ENCODE measurements around the gene UNC13A. TPM values are rescaled to one million over a fixed set of nuclear protein-coding genes. Genes with fewer than 3 reads are reported as not detected.

UNC13A gene
- total RNA-seq, 2 experiments from 2014 or later: 0.02 to 0.04 TPM

GRCh38 chr19:17658666-17659065, 29.5 kb downstream of the UNC13A start:
- Mint-ChIP-seq H3K4me1 (no peaks in the 10 kb centered on the region), H3K27me3 (peaks cover 3% of the 10 kb centered on the region), H3K9me3 (ENCODE audit: low read depth) (no peaks in the 10 kb centered on the region), H3K4me3 (no peak overlapping the region), H3K36me3 (ENCODE audit: low read depth) (no peaks in the 10 kb centered on the region), H3K27ac (no peak overlapping the region)
- DNase-seq (no peak), ATAC-seq (no peak)
- ChIA-PET CTCF (no interaction called here), POLR2A (interaction anchor here (0.6 kb wide), 1 partner anchor 156 kb away, joined by 9 read pairs; no protein-coding TSS in a partner anchor)
- intact Hi-C loops (cut with DNase I, micrococcal nuclease): no loop called here

DNA sequence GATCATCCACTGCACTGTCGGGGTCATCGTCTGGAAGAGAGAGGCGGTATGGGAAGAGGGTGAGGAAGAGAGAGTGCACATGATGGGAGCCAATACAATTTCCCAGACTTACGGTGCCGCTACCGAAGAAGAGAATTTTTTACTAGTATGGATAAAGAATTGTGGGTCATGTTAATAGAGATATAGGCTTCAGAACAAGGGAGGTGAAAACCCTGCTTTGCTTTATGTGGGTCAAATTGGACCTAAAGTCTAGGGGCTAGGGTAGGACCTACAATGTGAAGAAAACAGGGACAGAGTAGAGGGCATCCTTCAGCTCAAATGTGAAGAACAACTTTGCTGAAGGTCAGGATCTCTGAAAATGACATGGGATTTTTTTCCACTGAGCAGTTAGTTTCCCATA, 29.9 kb downstream of the UNC13A start:
- CTCF ChIA-PET: no interaction called here
- Mint-ChIP-seq H3K4me1 (no peaks in the 10 kb centered on the region), H3K4me3 (no peak overlapping the region), H3K27me3 (peaks cover 3% of the 10 kb centered on the region), H3K36me3 (ENCODE audit: low read depth) (no peaks in the 10 kb centered on the region), H3K9me3 (ENCODE audit: low read depth) (no peaks in the 10 kb centered on the region), H3K27ac (no peak overlapping the region)
- DNase-seq (no peak), ATAC-seq (no peak)
- intact Hi-C loops (cut with DNase I, micrococcal nuclease): no loop called here
- POLR2A ChIA-PET: interaction anchor here (0.6 kb wide), 1 partner anchor 156 kb away, joined by 9 read pairs; no protein-coding TSS in a partner anchor

DNA sequence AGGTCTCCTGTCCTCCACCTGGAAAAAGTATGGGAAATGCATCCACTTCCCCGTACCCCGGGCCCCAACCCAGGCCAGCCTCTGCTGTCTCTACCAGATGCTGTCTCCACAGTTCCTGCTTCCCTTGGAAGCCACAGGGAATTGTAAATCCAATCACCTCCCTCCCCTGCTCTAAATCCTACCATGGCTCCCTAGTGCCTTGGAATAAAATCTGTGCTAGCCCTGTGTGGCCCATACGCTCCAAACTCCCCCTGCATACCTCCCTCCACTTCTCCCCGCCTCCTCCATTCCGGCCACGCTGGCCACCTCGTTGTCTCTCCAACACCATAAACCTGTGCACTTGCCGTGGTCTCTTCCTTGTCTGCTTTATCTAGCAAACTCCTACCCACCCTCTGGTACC, 31.2 kb downstream of the UNC13A start:
- H3K4me3 Mint-ChIP-seq: no peak overlapping the region
- H3K9me3 Mint-ChIP-seq (ENCODE audit: low read depth): no peaks in the 10 kb centered on the region
- H3K27ac Mint-ChIP-seq: no peak overlapping the region
- intact Hi-C loops (cut with DNase I, micrococcal nuclease): no loop called here
- H3K36me3 Mint-ChIP-seq (ENCODE audit: low read depth): no peaks in the 10 kb centered on the region
- peaks cover 3% of the 10 kb centered on the region for H3K27me3 Mint-ChIP-seq
- POLR2A ChIA-PET: no interaction called here
- no peaks in the 10 kb centered on the region for H3K4me1 Mint-ChIP-seq
- DNase-seq (no peak), ATAC-seq (no peak)
- CTCF ChIA-PET: no interaction called here

DNA sequence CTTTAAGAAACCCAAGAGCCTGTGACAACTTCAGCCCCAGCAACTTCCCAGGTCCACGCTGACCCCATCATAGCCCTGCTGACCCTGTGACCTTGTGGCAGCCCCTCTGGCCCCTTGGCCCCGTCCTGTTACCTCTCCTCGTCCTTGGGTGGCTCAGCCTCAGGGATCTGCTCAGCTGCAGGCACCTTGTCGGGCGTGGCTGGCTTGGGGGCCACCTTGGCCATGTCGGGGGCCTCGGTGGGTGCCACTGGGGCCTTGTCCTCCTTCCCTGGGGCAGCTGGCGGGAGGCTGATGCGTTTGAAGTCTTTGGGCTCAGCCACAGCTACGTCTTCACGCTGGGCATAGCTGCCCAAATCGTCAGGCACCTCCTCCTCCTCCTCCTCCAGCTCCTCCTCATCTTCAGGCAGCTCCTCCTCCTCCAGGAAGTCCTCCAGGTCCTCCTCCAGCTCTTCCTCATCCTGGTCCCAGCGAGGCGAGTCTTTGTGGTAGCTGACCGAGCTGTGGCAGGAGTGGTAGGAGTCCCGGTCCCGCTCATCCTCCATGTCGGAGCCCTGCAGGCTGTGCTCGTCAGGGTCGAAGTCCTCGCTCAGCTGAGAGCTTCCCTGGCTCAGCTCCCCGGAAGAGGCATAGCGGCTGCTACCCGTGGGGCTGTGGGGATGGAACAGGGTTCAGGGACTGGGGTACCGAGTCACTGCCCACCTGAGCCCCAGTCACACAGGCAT, 32.2 kb downstream of the UNC13A start:
- DNase-seq: no peak
- Mint-ChIP-seq H3K4me3 (no peak overlapping the region), H3K36me3 (ENCODE audit: low read depth) (no peaks in the 10 kb centered on the region), H3K9me3 (ENCODE audit: low read depth) (no peaks in the 10 kb centered on the region), H3K27me3 (peaks cover 3% of the 10 kb centered on the region), H3K27ac (no peak overlapping the region), H3K4me1 (no peaks in the 10 kb centered on the region)
- ChIA-PET POLR2A (interaction anchor here (0.6 kb wide), 1 partner anchor 29 kb away, joined by 3 read pairs; no protein-coding TSS in a partner anchor), CTCF (no interaction called here)
- ATAC-seq: no peak
- intact Hi-C loops (cut with DNase I, micrococcal nuclease): no loop called here

GRCh38 chr19:17654993-17655392, 33.2 kb downstream of the UNC13A start:
- no peaks in the 10 kb centered on the region for H3K36me3 Mint-ChIP-seq (ENCODE audit: low read depth)
- DNase-seq (peak; percentile 39), ATAC-seq (no peak)
- H3K9me3 Mint-ChIP-seq (ENCODE audit: low read depth): no peaks in the 10 kb centered on the region
- ChIA-PET CTCF (no interaction called here), POLR2A (no interaction called here)
- intact Hi-C loops (cut with DNase I, micrococcal nuclease): no loop called here
- no peaks in the 10 kb centered on the region for H3K4me1 Mint-ChIP-seq
- H3K4me3 Mint-ChIP-seq: no peak overlapping the region
- no peak overlapping the region for H3K27ac Mint-ChIP-seq
- peaks cover 3% of the 10 kb centered on the region for H3K27me3 Mint-ChIP-seq

DNA sequence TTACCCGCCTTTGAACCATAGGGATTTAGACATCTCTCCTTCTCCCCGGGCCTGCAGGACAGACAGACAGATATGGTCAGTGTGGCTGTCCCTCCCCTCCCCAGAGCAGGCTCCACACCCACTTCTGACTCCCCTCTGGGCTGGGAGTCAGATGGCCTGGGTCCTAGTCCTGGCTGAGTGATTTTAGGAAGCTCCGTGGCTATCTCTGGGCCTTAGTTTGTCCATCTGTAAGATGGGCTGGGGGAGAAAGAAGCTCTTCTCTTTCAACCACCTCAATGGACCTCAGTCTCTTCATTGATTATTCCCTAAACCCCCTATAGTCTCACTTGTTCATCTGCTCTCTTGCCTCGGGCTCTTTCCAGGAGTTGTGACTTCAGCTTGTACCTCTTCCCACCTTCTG, 35.5 kb downstream of the UNC13A start:
- H3K4me1 Mint-ChIP-seq: no peaks in the 10 kb centered on the region
- no peak for DNase-seq
- H3K4me3 Mint-ChIP-seq: no peak overlapping the region
- H3K27ac Mint-ChIP-seq: no peak overlapping the region
- no peaks in the 10 kb centered on the region for H3K36me3 Mint-ChIP-seq (ENCODE audit: low read depth)
- H3K27me3 Mint-ChIP-seq: peaks cover 3% of the 10 kb centered on the region
- intact Hi-C loops (cut with DNase I, micrococcal nuclease): no loop called here
- ChIA-PET CTCF (interaction anchor here (0.6 kb wide), 1 partner anchor 298 kb away, joined by 6 read pairs; no protein-coding TSS in a partner anchor), POLR2A (no interaction called here)
- ATAC-seq: no peak
- no peaks in the 10 kb centered on the region for H3K9me3 Mint-ChIP-seq (ENCODE audit: low read depth)

DNA sequence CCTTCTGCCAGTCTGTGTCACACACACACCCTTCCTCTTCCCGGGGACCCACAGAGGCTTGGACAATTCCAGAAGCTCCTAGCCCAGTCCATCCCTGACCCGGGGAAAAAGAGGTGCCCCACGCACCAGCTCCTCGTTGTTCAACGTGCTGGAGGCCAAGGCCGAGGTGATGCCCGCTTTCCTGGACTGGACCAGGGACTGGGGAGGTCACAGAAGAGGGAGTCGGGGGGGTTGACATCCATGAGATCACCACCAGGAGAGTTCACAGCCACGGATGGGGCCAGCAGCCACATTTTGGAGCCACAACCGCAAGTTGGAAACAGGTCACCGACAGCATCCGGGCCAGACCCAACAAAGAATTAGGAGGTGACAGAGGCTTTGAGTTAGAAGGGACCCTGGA, 39.4 kb downstream of the UNC13A start:
- intact Hi-C loops (cut with DNase I, micrococcal nuclease): no loop called here
- H3K36me3 Mint-ChIP-seq (ENCODE audit: low read depth): no peaks in the 10 kb centered on the region
- ATAC-seq (no peak), DNase-seq (no peak)
- ChIA-PET CTCF (no interaction called here), POLR2A (no interaction called here)
- H3K9me3 Mint-ChIP-seq (ENCODE audit: low read depth): no peaks in the 10 kb centered on the region
- no peak overlapping the region for H3K27ac Mint-ChIP-seq
- H3K4me3 Mint-ChIP-seq: no peak overlapping the region
- H3K27me3 Mint-ChIP-seq: peaks cover 7% of the 10 kb centered on the region
- no peaks in the 10 kb centered on the region for H3K4me1 Mint-ChIP-seq

GRCh38 chr19:17648097-17648660, 40.0 kb downstream of the UNC13A start:
- ChIA-PET POLR2A (no interaction called here), CTCF (no interaction called here)
- Mint-ChIP-seq H3K27me3 (peaks cover 7% of the 10 kb centered on the region), H3K4me3 (no peak overlapping the region), H3K27ac (no peak overlapping the region), H3K36me3 (ENCODE audit: low read depth) (no peaks in the 10 kb centered on the region), H3K4me1 (no peaks in the 10 kb centered on the region), H3K9me3 (ENCODE audit: low read depth) (no peaks in the 10 kb centered on the region)
- intact Hi-C loops (cut with DNase I, micrococcal nuclease): no loop called here
- ATAC-seq: no peak
- peak; percentile 31 for DNase-seq

- H3K4me1 Mint-ChIP-seq: no peaks in the 10 kb centered on the region
- DNase-seq (no peak), ATAC-seq (no peak)
- H3K27ac Mint-ChIP-seq: no peak overlapping the region
- CTCF ChIA-PET: interaction anchor here (0.6 kb wide), 2 partner anchors 207 to 252 kb away, joined by 3 to 4 read pairs; no protein-coding TSS in a partner anchor
- H3K36me3 Mint-ChIP-seq (ENCODE audit: low read depth): no peaks in the 10 kb centered on the region
- H3K4me3 Mint-ChIP-seq: no peak overlapping the region
- intact Hi-C loops (cut with DNase I, micrococcal nuclease): no loop called here
- no peaks in the 10 kb centered on the region for H3K9me3 Mint-ChIP-seq (ENCODE audit: low read depth)
- POLR2A ChIA-PET: no interaction called here
- H3K27me3 Mint-ChIP-seq: peaks cover 7% of the 10 kb centered on the region
Measured at GRCh38 chr19:17647071-17648020, 40.8 kb downstream of the UNC13A start.

- no peak overlapping the region for H3K4me3 Mint-ChIP-seq
- no peaks in the 10 kb centered on the region for H3K36me3 Mint-ChIP-seq (ENCODE audit: low read depth)
- peak; percentile 22 for DNase-seq
- no peak overlapping the region for H3K27ac Mint-ChIP-seq
- CTCF ChIA-PET: interaction anchor here (0.6 kb wide), 2 partner anchors 206 to 253 kb away, joined by 3 to 4 read pairs; no protein-coding TSS in a partner anchor
- intact Hi-C loops (cut with DNase I, micrococcal nuclease): no loop called here
- POLR2A ChIA-PET: no interaction called here
- H3K9me3 Mint-ChIP-seq (ENCODE audit: low read depth): no peaks in the 10 kb centered on the region
- H3K4me1 Mint-ChIP-seq: no peaks in the 10 kb centered on the region
- ATAC-seq: no peak
- peaks cover 7% of the 10 kb centered on the region for H3K27me3 Mint-ChIP-seq
Measured at GRCh38 chr19:17646441-17646840, 41.7 kb downstream of the UNC13A start.

GRCh38 chr19:17645339-17645963, 42.7 kb downstream of the UNC13A start:
- ATAC-seq (no peak), DNase-seq (no peak)
- Mint-ChIP-seq H3K27me3 (peaks cover 7% of the 10 kb centered on the region), H3K27ac (no peak overlapping the region), H3K9me3 (ENCODE audit: low read depth) (no peaks in the 10 kb centered on the region), H3K4me3 (no peak overlapping the region), H3K36me3 (ENCODE audit: low read depth) (no peaks in the 10 kb centered on the region), H3K4me1 (no peaks in the 10 kb centered on the region)
- ChIA-PET CTCF (interaction anchor here (0.5 kb wide), 1 partner anchor 286 kb away, joined by 3 read pairs; no protein-coding TSS in a partner anchor), POLR2A (no interaction called here)
- intact Hi-C loops (cut with DNase I, micrococcal nuclease): no loop called here

Measured in activated CD4-positive, alpha-beta T cell treated with anti-CD3 and anti-CD28 coated beads for 36 hours (primary cell).